Psoas muscle (tissue), 8 donors: ENCODE data around the gene LPP. TPM values are rescaled to one million over a fixed set of nuclear protein-coding genes. Genes with fewer than 3 reads are reported as not detected.
A peak's percentile ranks its signal among the peaks of the same experiment; 100 is the strongest.

Experiments used
- ATAC-seq, 4 donors: fragments of 200-7000 bp; cut with Tn5 transposase; one replicate each; pipeline ENCODE4 v1.9.1; 2020; ENCODE audit warnings: moderate library complexity in 3 of 4, mild to moderate bottlenecking in 2 of 4
- DNase-seq, 2 donors: peaks; one replicate each; pipeline ENCODE4 v3.0.0-alpha.2; 2020
- H3K27ac ChIP-seq: fragments of 200-600 bp; one replicate; pipeline ENCODE4 v1.8.0; 2022
- H3K27me3 ChIP-seq, 3 donors: fragments of 200-600 bp in 1 of 3; one replicate each; pipeline versions ENCODE4 v1.6.1 to v1.8.0; 2013 to 2022; ENCODE audit warnings: low read length in 2 of 3, mild to moderate bottlenecking in 2 of 3, moderate library complexity in 1 of 3; ENCODE audit not compliant: insufficient read depth in 3 of 3
- H3K36me3 ChIP-seq, 2 donors: fragments of 200-600 bp in 1 of 2; one replicate each; pipeline versions ENCODE4 v1.6.1 to v1.8.0; 2013 to 2022; ENCODE audit warnings: low read depth in 1 of 2, mild to moderate bottlenecking in 1 of 2, moderate library complexity in 1 of 2; ENCODE audit not compliant: insufficient read depth in 1 of 2
- H3K4me1 ChIP-seq: fragments of 200-600 bp; one replicate; pipeline ENCODE4 v1.8.0; 2022
- H3K4me3 ChIP-seq: fragments of 200-600 bp; one replicate; pipeline ENCODE4 v1.8.0; 2022; ENCODE audit warnings: mild to moderate bottlenecking
- H3K9me3 ChIP-seq: fragments of 200-600 bp; one replicate; pipeline ENCODE4 v1.8.0; 2022
- CTCF ChIP-seq: fragments of 200-600 bp; IDR thresholded peaks from one replicate; pipeline ENCODE4 v1.8.0; 2022; ENCODE audit warnings: antibody characterized with exemption
- WGBS, 3 donors: extraction: QIAGEN DNeasy Blood & Tissue Kit; methylation state at CpG; one replicate each; pipeline versions ENCODE4 v1.1.6 to v1.1.7; 2013; 5-methylcytosine and 5-hydroxymethylcytosine counted together
- intact Hi-C, 2 donors: fragments of 100-400 bp; cut with DNase I; formaldehyde crosslinking; loops; one replicate each; pipeline versions ENCODE4 v1.11.0 to v1.14.2; 2022
- polyA plus RNA-seq, 3 donors: library from polyadenylated mRNA; stranded (reverse); fragments of 200-250 nt; gene quantifications; one replicate each; pipeline ENCODE4 v1.2.3, GENCODE V29; 2013
- total RNA-seq, 4 donors: library from RNA; stranded (reverse); fragmentation: NEBNext Ultra II Directional in 2 of 4; extraction: Animal tissue kit (Norgen Biotek cat#: 25700) in 2 of 4; gene quantifications; one replicate each; pipeline versions ENCODE4 v1.2.1 to v1.2.4, GENCODE V29; 2021 to 2023
- donor health status: healthy with polysubstance abuse.
- donor health status: DM: no; HTN: no; CAD: no; lungs with moderate emphysema.
- donor health status: Bipolar disorder and iron deficiency.
- donor health status: healthy.
- donor health status: DM: yes; HTN: yes; CAD: no.
- donor health status: DM: no; HTN: no; CAD: no.
- donor health status: DM: no; HTN: no; CAD: no.
- donor health status: DM: yes; HTN: yes; CAD: no.

LPP gene
- total and polyA plus RNA-seq, 7 donors: 2.6 to 80.3 (median 42.8) TPM

GRCh38 chr3:188199386-188199785 lies 45.4 kb downstream of the LPP start:
- H3K36me3 ChIP-seq: no peaks in the 10 kb centered on the region
- no peak overlapping the region for H3K27ac ChIP-seq
- no peaks in the 10 kb centered on the region for H3K27me3 ChIP-seq
- 88 to 93% (median 93%) methylated on average over 8 of the region's 8 CpGs for WGBS, 3 donors
- TF ChIP-seq CTCF: no peak
- no peak overlapping the region for H3K4me3 ChIP-seq
- H3K4me1 ChIP-seq: peaks cover 49% of the 10 kb centered on the region
- ATAC-seq: no peak
- no peaks in the 10 kb centered on the region for H3K9me3 ChIP-seq
- intact Hi-C loops: no loop called here
- DNase-seq: no peak

GRCh38 chr3:188200481-188200880 lies 46.5 kb downstream of the LPP start:
- Histone ChIP-seq H3K27me3 (no peaks in the 10 kb centered on the region), H3K9me3 (no peaks in the 10 kb centered on the region), H3K4me1 (peaks cover 49% of the 10 kb centered on the region), H3K27ac (no peak overlapping the region), H3K36me3 (no peaks in the 10 kb centered on the region), H3K4me3 (no peak overlapping the region)
- DNase-seq: no peak
- TF ChIP-seq CTCF: no peak
- intact Hi-C loops: no loop called here
- ATAC-seq: no peak
- WGBS, 3 donors: 71 to 76% (median 75%) methylated on average over 2 of the region's 2 CpGs

DNA sequence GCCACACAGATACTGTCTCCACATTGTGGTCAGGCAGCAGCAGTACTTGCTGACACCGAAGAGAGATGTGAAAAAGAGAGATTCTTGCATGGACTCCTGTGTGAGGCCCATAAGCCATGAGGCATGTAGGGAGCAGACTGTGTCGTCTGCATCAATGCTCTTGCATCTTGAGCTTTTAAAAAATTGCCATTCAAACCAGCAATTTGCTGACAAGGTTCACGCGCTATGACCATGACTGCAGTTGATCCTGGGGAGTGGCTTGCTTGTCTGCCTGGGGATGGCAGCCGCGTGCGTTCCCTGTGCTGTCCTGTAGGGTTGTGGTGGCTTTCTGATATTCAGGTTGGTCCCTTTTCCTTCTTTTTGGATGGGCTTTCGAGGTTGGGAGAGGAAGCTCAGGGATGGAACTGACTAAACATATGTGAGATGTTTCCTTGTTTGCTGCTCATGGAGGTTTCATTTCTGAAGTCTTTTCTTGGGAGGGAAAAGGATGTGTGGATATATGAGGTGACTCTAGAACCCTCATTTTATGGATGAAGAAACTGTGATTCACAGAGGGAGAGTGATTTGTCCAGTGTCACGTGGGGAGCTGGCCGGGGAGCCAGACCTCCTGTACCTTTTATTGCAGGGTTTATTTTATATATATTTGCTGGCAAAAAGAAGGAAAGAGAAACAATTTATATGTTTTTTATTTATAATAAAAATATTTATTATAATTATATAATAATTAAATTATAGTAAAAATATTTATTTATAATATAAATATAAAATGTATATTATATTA lies 48.6 kb downstream of the LPP start:
- Histone ChIP-seq H3K9me3 (no peaks in the 10 kb centered on the region), H3K4me1 (peaks cover 38% of the 10 kb centered on the region), H3K4me3 (no peak overlapping the region), H3K36me3 (no peaks in the 10 kb centered on the region), H3K27ac (no peak overlapping the region), H3K27me3 (no peaks in the 10 kb centered on the region)
- intact Hi-C loops: no loop called here
- TF ChIP-seq CTCF: no peak
- 93 to 94% (median 94%) methylated on average over 10 of the region's 10 CpGs for WGBS, 3 donors
- DNase-seq (no peak), ATAC-seq (no peak)

GRCh38 chr3:188204526-188204925 lies 50.6 kb downstream of the LPP start:
- intact Hi-C loops: no loop called here
- Histone ChIP-seq H3K27ac (no peak overlapping the region), H3K36me3 (no peaks in the 10 kb centered on the region), H3K4me3 (no peak overlapping the region), H3K4me1 (peaks cover 36% of the 10 kb centered on the region), H3K9me3 (no peaks in the 10 kb centered on the region), H3K27me3 (no peaks in the 10 kb centered on the region)
- 24 to 61% (median 29%) methylated on average over 2 of the region's 2 CpGs for WGBS, 3 donors
- no peak for ATAC-seq
- DNase-seq: no peak
- TF ChIP-seq CTCF: no peak

DNA sequence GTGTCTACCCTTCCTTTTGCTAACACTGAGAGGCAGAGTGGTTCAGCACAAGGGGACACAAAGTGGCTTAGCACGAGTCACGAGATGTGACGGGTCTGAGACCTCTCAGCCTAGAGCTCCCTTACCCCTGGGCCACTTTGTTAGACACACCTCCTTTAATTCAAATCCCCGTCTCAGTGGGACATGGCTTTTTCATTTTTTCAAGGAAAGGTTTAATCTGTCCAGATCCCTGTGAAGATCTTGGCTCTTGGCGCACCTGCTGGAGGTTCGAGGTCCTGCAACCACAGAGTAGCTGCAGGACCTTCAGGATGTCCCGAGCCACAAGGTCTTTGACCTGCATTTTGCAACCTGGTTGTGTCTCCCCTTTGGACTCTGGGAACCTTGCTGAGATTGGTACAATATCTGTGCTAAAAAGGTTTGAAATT lies 52.0 kb downstream of the LPP start:
- Histone ChIP-seq H3K27ac (peak overlapping the region; percentile 47), H3K4me1 (peaks cover 30% of the 10 kb centered on the region)
- ATAC-seq: peak; percentile 23 to 68 (median 62)

More for the DNA sequence above, 52.0 kb downstream of the LPP start:
- TF ChIP-seq CTCF: no peak
- DNase-seq: no peak
- H3K9me3 ChIP-seq: no peaks in the 10 kb centered on the region
- H3K36me3 ChIP-seq: no peaks in the 10 kb centered on the region
- H3K4me3 ChIP-seq: no peak overlapping the region
- 86 to 91% (median 90%) methylated on average over 7 of the region's 7 CpGs for WGBS, 3 donors
- H3K27me3 ChIP-seq: no peaks in the 10 kb centered on the region
- intact Hi-C loops: no loop called here
